NCI-H1436 (cell line): Measurements from ENCODE around the gene IPO7.

Source experiments
- DNase-seq: peaks from one replicate; lab custom pipeline; 2025; lab: John Stamatoyannopoulos, UW

IPO7 gene

GRCh38 chr11:9490376-9490775, 105.9 kb downstream of the IPO7 start:
- no peak for DNase-seq

GRCh38 chr11:9493492-9493891, 109.0 kb downstream of the IPO7 start:
- no peak for DNase-seq

- DNase-seq, result no peak
These were observed 109.9 kb downstream of the IPO7 start for GRCh38 chr11:9494316-9494715.

GRCh38 chr11:9495803-9496514, 111.5 kb downstream of the IPO7 start:
- no peak for DNase-seq
